WI38 (cell line): ENCODE measurements around the gene SIGLEC10.

Source experiments
- H3K4me3 ChIP-seq: 2 replicates; pipeline ENCODE4 v1.5.1; 2011; ENCODE audit warnings: low read depth, mild to moderate bottlenecking, control low read depth, low read length
- CTCF ChIP-seq: IDR thresholded peaks from 2 replicates; pipeline ENCODE4 v1.5.1; 2012; ENCODE audit warnings: low read depth, mild to moderate bottlenecking, control low read depth, low read length

SIGLEC10 gene

DNA sequence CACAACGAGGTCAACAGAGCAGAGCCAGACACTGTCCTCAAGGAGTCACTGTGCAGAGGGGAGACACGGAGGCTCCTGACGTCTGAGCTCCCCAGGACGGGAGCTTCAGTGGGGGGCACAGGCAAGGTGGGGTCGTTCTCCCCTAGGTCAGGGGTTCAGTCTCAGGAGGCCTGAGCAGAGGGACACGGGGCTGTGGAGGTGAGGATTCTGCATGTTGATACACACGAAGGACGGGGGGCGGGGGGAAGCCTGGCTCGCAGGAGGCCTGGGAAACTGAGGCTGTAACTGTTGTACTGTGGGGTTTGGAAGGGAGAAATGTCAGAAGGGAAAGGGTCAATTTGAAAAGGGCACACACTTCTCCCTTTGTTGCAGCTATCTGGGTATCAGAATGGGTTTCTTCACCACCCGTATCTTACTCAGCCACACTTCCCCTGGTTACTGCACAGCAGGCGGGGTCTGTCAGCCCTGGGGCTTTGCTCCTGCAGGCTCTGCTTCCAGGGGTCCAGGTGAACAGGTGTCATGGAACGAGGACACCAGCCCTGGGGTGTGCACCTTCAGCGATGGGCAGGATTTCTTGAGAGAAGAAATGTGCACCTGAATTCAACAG, 41.6 kb upstream of the SIGLEC10 start:
- no peak for TF ChIP-seq CTCF
- no peak overlapping the region for H3K4me3 ChIP-seq

- no peak within 1 kb of the TSS for H3K4me3 ChIP-seq
- TF ChIP-seq CTCF: no peak
These were observed 40.7 kb upstream of the SIGLEC10 start, which contains the start of gene SIGLEC8 for GRCh38 chr19:51458051-51458645. TSS of gene SIGLEC8 (minus strand) at chr19:51458454. CDS start at chr19:51458387, 67 bp downstream.

- TF ChIP-seq CTCF: no peak
- H3K4me3 ChIP-seq: no peak overlapping the region
These were observed 40.0 kb upstream of the SIGLEC10 start for GRCh38 chr19:51457351-51458013.

DNA sequence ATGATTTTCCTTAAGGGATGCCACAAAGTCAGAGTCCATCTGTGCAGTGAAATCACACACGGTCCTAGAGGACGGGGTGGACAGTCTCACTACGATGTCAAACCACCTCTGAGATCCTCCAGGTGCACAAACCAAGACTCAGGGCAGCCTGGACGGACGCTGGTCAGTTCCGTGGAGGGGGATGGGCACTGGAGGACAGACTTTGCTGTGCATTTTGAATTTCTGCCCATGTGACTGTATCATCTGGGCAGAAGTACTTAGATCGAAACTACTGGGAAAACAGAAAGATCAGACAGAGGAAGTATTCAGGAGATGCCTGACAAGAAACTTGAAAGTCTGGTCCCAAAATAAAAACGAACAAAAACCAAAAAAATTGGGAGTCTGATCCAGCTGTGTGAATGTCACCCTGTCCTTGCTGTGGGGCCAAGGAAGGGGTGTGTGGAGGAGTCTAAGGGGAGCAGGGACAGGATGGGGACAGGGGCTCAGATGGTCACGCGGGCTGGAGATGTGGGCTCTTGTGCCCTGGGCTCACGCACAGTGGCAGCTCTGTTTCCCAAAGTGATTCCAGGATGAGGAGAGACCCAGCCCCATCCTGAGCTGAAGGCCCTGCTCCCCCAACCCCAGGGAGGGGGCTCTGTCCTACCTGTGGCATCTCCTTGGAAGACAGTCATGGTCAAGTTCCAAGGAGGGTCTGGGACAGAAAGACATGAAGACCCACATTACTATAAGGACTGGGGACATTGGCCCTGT, 39.3 kb upstream of the SIGLEC10 start:
- no peak overlapping the region for H3K4me3 ChIP-seq
- no peak for TF ChIP-seq CTCF

- no peak for TF ChIP-seq CTCF
- no peak overlapping the region for H3K4me3 ChIP-seq
These were observed 33.4 kb upstream of the SIGLEC10 start for GRCh38 chr19:51450730-51451307.

DNA sequence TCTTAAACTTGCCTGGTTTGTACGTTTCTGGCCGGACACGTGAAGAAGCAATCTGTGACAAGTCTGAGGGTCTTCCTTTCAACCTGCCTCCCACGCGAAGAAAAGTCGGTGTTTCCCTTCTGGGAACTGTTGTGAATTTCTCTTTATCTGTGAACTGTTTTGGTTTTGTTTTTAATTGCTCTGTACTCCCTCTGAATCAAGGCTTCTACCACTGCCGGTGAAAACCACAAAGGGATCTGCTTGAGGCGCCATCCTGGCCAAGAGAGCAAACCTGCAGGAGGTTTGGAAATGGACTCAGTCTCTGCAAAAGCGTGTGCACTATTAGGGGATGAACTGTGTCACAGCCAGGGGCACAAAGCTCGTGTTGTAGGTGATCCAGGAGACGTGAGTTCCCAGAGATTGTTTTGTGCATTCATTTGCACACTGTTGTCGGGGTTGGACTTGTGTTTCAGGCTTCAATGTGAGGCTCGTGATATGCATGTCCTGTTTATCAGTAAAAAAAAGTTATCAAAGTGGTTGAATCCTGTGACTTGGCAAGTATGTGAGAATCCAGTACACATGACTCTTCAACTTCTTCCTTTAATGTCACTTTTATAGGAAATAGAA, 31.1 kb upstream of the SIGLEC10 start:
- no peak for TF ChIP-seq CTCF
- H3K4me3 ChIP-seq: no peak overlapping the region
